HepG2 (cell line): ENCODE data around the gene ADPRHL1. TPM values are rescaled to one million over a fixed set of nuclear protein-coding genes. Genes with fewer than 3 reads are reported as not detected.

Source experiments
- ATF7-NPFF ChIP-seq: sonication (generic); formaldehyde crosslinking; IDR thresholded peaks from 2 replicates; pipeline ENCODE4 v1.8.1; 2023; ENCODE audit warnings: mild to moderate bottlenecking, low read depth, missing genetic modification reagents, moderate library complexity
- HDAC2 ChIP-seq: sonication (generic); formaldehyde crosslinking; IDR thresholded peaks from 2 replicates; pipeline ENCODE4 v1.4.0; 2020; ENCODE audit warnings: missing genetic modification reagents
- JUND ChIP-seq: sonication (generic); formaldehyde crosslinking; IDR thresholded peaks from 2 replicates; pipeline ENCODE4 v1.8.0; 2022; ENCODE audit warnings: mild to moderate bottlenecking, missing genetic modification reagents
- KLF6 ChIP-seq: IDR thresholded peaks from 2 replicates; pipeline ENCODE4 v1.8.0; 2016; ENCODE audit warnings: missing biosample characterization, missing genetic modification reagents
- PRMT3 ChIP-seq: sonication (generic); formaldehyde crosslinking; IDR thresholded peaks from 2 replicates; pipeline ENCODE4 v1.8.1; 2022; ENCODE audit warnings: low read depth, mild to moderate bottlenecking, moderate library complexity, missing genetic modification reagents, borderline replicate concordance
- PRPF4 ChIP-seq: fragments of 200-400 bp; formaldehyde crosslinking; IDR thresholded peaks from 2 replicates; pipeline ENCODE4 v1.6.1; 2016; ENCODE audit warnings: low read length, low read depth; ENCODE audit not compliant: poor library complexity, severe bottlenecking
- SALL1 ChIP-seq: sonication (generic); formaldehyde crosslinking; IDR thresholded peaks from 2 replicates; pipeline ENCODE4 v1.8.0; 2022; ENCODE audit warnings: mild to moderate bottlenecking, missing genetic modification reagents
- SALL2 ChIP-seq: sonication (generic); formaldehyde crosslinking; IDR thresholded peaks from 2 replicates; pipeline ENCODE4 v1.8.1; 2023; ENCODE audit warnings: mild to moderate bottlenecking, missing genetic modification reagents, inconsistent platforms
- SPEN ChIP-seq: sonication (generic); formaldehyde crosslinking; IDR thresholded peaks from 2 replicates; pipeline ENCODE4 v1.5.1; 2020; ENCODE audit warnings: low read depth, mild to moderate bottlenecking, missing genetic modification reagents
- YEATS4 ChIP-seq: sonication (generic); formaldehyde crosslinking; IDR thresholded peaks from 2 replicates; pipeline ENCODE4 v1.4.0; 2020; ENCODE audit warnings: missing genetic modification reagents, borderline replicate concordance
- ZNF589 ChIP-seq: sonication (generic); formaldehyde crosslinking; conservative IDR thresholded peaks from 2 replicates; pipeline ENCODE4 v1.8.0; 2022; ENCODE audit warnings: mild to moderate bottlenecking, moderate library complexity, missing genetic modification reagents
- ZNF790 ChIP-seq: sonication (generic); formaldehyde crosslinking; IDR thresholded peaks from 2 replicates; pipeline ENCODE4 v1.8.0; 2022; ENCODE audit warnings: missing genetic modification reagents, mild to moderate bottlenecking, borderline replicate concordance
- ZSCAN25 ChIP-seq: sonication (generic); formaldehyde crosslinking; IDR thresholded peaks from 2 replicates; pipeline ENCODE4 v1.8.0; 2022; ENCODE audit warnings: mild to moderate bottlenecking, missing genetic modification reagents
- polyA plus RNA-seq, 8 experiments: library from polyadenylated mRNA; depleted of rRNA in 3 of 8; stranded (reverse) in 7 of 8; unstranded in 1 of 8; fragments of >200 nt; fragmentation: Illumina TruSeq in 4 of 8; extraction: Trizol in 4 of 8; gene quantifications; 2 replicates each; pipeline versions ENCODE4 v1.2.1 to v1.2.3, GENCODE V29; 2011 to 2016; ENCODE audit warnings: low read depth in 4 of 8, missing spikeins in 1 of 8, mixed read lengths in 1 of 8; ENCODE audit not compliant: insufficient read depth in 1 of 8
- total RNA-seq, 5 experiments: library from RNA; depleted of rRNA; stranded (reverse); fragments of >200 nt; fragmentation: Illumina TruSeq; extraction: Trizol; gene quantifications; 2 replicates each; pipeline ENCODE4 v1.2.3, GENCODE V29; 2016; ENCODE audit warnings: low read depth in 1 of 5
- TF ChIP-seq, protein P1 (sequence below): sonication (generic); formaldehyde crosslinking; IDR thresholded peaks from 2 replicates; pipeline ENCODE4 v1.4.0; 2020; ENCODE audit warnings: missing genetic modification reagents
- TF ChIP-seq, protein P2 (sequence below): sonication (generic); formaldehyde crosslinking; IDR thresholded peaks from 2 replicates; pipeline ENCODE4 v1.4.0; 2020; ENCODE audit warnings: missing genetic modification reagents
- TF ChIP-seq, protein P3 (sequence below): sonication (generic); formaldehyde crosslinking; IDR thresholded peaks from 2 replicates; pipeline ENCODE4 v1.5.0; 2020; ENCODE audit warnings: mild to moderate bottlenecking, missing genetic modification reagents
- TF ChIP-seq, protein P4 (sequence below): sonication (generic); formaldehyde crosslinking; IDR thresholded peaks from 2 replicates; pipeline ENCODE4 v1.8.1; 2023; ENCODE audit warnings: mild to moderate bottlenecking, moderate library complexity, missing genetic modification reagents

ADPRHL1 gene
- total and polyA plus RNA-seq, 2 of the 13 experiments (the other 11 are each of a cell fraction or from before 2014, with no cell fraction given) = 0.34 to 0.40 TPM

DNA sequence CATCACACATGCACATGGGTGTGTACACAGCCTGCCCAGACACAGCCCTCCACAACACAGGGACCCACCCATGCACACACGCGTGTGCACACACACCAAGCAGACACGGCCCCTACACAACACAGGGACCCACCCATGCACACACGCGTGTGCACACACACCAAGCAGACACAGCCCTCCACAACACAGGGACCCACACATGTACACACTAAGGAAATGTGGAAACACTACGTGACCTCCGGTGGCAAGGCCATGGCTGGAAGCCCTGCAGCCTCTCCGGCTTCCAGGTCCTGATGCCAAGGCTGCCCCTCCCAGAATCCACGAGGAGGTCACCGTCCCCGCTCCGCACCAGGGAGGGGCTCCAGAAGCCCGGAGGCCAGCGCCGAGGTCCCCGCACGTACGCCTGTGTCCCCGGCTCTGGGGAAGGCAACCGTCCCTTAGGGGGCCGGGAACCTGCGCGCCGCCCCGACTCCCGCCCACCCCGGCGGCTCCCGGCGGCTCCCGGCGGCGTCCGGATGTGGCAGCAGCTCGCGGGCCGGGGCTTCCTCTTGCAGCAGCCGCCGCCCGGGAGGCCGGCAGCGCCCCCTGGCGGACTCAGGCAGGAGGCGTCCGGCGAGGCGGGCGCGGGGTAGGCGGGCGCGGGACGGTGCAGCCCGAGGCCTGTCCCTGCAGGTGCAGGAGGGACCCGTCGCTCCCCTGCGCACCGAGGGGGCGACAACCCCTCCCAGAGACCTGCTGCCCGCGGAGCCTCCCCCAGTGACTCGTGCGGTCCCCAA is 59.5 kb downstream of the ADPRHL1 start (continued):
- TF ChIP-seq PRMT3 (CRISPR knock-in tag) = 0 out of 2 replicates have a peak, but pooled peaks have one; percentile 53
- TF ChIP-seq SALL2 = peak; percentile 61; the same call in 1 of the 2 replicates
- TF ChIP-seq PRPF4 = no peak
- peak; percentile 62; the same call in 1 of the 2 replicates for TF ChIP-seq ATF7-NPFF (CRISPR knock-in tag)
- TF ChIP-seq ZSCAN25 = peak; percentile 65; the same call in 1 of the 2 replicates
- peak; percentile 35; the same call in 1 of the 2 replicates for TF ChIP-seq ZNF589 (CRISPR knock-in tag)
- TF ChIP-seq KLF6 (CRISPR knock-in tag) = no peak
- 0 out of 2 replicates have a peak, but pooled peaks have one; percentile 26 for TF ChIP-seq JUND (CRISPR knock-in tag)
- TF ChIP-seq ZNF790 (CRISPR knock-in tag) = no peak
- TF ChIP-seq, protein P1, sequence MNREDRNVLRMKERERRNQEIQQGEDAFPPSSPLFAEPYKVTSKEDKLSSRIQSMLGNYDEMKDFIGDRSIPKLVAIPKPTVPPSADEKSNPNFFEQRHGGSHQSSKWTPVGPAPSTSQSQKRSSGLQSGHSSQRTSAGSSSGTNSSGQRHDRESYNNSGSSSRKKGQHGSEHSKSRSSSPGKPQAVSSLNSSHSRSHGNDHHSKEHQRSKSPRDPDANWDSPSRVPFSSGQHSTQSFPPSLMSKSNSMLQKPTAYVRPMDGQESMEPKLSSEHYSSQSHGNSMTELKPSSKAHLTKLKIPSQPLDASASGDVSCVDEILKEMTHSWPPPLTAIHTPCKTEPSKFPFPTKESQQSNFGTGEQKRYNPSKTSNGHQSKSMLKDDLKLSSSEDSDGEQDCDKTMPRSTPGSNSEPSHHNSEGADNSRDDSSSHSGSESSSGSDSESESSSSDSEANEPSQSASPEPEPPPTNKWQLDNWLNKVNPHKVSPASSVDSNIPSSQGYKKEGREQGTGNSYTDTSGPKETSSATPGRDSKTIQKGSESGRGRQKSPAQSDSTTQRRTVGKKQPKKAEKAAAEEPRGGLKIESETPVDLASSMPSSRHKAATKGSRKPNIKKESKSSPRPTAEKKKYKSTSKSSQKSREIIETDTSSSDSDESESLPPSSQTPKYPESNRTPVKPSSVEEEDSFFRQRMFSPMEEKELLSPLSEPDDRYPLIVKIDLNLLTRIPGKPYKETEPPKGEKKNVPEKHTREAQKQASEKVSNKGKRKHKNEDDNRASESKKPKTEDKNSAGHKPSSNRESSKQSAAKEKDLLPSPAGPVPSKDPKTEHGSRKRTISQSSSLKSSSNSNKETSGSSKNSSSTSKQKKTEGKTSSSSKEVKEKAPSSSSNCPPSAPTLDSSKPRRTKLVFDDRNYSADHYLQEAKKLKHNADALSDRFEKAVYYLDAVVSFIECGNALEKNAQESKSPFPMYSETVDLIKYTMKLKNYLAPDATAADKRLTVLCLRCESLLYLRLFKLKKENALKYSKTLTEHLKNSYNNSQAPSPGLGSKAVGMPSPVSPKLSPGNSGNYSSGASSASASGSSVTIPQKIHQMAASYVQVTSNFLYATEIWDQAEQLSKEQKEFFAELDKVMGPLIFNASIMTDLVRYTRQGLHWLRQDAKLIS (CRISPR knock-in tag) = no peak
- TF ChIP-seq, protein P2, sequence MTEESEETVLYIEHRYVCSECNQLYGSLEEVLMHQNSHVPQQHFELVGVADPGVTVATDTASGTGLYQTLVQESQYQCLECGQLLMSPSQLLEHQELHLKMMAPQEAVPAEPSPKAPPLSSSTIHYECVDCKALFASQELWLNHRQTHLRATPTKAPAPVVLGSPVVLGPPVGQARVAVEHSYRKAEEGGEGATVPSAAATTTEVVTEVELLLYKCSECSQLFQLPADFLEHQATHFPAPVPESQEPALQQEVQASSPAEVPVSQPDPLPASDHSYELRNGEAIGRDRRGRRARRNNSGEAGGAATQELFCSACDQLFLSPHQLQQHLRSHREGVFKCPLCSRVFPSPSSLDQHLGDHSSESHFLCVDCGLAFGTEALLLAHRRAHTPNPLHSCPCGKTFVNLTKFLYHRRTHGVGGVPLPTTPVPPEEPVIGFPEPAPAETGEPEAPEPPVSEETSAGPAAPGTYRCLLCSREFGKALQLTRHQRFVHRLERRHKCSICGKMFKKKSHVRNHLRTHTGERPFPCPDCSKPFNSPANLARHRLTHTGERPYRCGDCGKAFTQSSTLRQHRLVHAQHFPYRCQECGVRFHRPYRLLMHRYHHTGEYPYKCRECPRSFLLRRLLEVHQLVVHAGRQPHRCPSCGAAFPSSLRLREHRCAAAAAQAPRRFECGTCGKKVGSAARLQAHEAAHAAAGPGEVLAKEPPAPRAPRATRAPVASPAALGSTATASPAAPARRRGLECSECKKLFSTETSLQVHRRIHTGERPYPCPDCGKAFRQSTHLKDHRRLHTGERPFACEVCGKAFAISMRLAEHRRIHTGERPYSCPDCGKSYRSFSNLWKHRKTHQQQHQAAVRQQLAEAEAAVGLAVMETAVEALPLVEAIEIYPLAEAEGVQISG (CRISPR knock-in tag) = peak; percentile 63; the same call in 1 of the 2 replicates
- TF ChIP-seq SALL1 (CRISPR knock-in tag) = peak; percentile 55
- TF ChIP-seq, protein P3, sequence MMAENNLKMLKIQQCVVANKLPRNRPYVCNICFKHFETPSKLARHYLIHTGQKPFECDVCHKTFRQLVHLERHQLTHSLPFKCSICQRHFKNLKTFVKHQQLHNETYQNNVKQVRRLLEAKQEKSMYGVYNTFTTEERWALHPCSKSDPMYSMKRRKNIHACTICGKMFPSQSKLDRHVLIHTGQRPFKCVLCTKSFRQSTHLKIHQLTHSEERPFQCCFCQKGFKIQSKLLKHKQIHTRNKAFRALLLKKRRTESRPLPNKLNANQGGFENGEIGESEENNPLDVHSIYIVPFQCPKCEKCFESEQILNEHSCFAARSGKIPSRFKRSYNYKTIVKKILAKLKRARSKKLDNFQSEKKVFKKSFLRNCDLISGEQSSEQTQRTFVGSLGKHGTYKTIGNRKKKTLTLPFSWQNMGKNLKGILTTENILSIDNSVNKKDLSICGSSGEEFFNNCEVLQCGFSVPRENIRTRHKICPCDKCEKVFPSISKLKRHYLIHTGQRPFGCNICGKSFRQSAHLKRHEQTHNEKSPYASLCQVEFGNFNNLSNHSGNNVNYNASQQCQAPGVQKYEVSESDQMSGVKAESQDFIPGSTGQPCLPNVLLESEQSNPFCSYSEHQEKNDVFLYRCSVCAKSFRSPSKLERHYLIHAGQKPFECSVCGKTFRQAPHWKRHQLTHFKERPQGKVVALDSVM = 0 out of 2 replicates have a peak, but pooled peaks have one; percentile 61
- TF ChIP-seq YEATS4 = peak; percentile 33; the same call in 1 of the 2 replicates
- peak; percentile 39; the same call in 1 of the 2 replicates for TF ChIP-seq SPEN (CRISPR knock-in tag)
- TF ChIP-seq HDAC2 = peak; percentile 3; the same call in 1 of the 2 replicates
- TF ChIP-seq, protein P4, sequence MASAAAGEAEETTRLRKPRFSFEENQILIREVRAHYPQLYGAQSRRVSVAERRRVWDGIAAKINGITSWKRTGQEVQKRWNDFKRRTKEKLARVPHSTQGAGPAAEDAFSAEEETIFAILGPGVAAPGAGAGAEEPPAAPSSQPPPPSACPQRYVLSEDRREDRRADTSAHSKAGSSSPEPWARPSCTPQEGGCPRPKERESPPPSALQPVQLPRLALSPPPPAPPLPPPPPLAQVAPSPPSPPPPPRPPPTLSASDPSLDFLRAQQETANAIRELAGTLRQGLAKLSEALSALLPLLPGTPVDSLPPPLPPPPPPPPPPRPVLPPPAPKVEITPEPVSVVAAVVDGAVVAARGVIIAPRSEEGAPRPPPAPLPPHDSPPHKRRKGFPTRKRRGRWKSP (CRISPR knock-in tag) = peak; percentile 61; the same call in 1 of the 2 replicates
